Stimulated activated CD4-positive, alpha-beta T cell treated with anti-CD3 and anti-CD28 coated beads, Interleukin-2, amount 100 ng/mL, for 24 hours (primary cell): ENCODE data around the gene GLRB.
"Not testable (repeated sequence)": the region's sequence is repeated elsewhere in the genome, so short reads cannot be mapped to it uniquely, and the experiment has no call there.

ENCODE experiments used
- DNase-seq, 2 donors: peaks; one replicate each; pipeline ENCODE4 v3.0.0-alpha.2; 2020

The GLRB gene

DNA sequence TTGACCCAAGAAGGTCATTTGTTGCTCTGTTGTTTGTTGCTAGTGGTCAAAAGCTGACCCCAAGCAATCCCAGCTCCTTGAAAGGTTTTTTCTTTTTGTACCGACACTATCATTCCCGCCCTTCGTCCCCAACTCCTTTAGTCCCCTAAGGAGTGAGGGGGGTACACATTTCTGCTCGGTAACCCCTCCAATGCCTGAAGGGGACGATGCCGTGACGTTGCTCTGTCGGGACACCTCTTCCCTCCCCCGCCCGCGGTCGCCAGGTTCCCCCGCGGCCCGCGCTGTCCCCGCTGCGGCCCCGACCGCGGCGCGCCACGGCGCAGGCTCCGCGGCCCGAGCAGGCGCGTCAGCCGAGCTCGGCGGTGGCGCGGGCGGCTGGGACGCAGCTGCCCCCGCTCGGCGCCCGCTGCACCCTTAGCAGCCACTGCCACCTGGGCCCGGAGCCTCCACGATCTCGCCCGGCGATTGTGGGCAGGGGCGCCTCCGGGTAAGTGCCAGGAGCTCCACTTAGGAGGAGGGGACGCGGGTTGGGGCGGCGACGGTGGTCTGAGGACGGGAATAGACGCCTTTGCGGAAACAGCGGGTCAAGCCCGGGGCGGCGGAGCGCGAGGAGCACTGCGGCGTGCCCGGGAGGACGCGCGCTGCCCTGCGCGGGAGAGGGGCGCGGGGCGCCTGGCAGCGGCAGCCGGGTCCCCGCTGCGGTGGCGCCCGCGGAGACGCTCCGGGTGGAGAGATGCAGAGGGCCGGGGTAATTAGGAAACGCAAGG, at the start of gene GLRB:
Gene GLRB, plus strand, starts transcription at position 340 of the 767 bp plus-strand sequence. CDS start 1,875 bp downstream, outside the sequence.
- DNase-seq: peak in 1 of 2 donors; percentile 0

DNA sequence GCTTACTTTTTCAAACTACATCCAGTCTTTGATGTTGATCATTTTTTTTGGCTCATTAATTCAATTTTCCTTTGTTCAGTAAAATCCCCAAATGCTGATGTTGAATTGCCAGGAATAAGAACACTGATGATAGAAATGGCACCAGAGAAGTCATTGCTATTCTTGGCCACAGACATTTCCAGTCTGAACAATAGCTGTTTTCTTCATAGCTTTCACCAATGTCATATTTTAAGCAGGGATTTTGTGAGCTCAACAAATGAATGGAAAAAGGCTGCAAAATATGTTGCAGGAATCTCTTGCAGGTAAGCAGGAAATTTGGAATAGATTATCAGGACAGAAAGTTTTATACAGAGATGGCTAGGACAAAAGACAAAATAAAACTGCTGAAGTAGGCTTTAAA, 40.5 kb upstream of the GLRB start:
- DNase-seq: no peak

DNA sequence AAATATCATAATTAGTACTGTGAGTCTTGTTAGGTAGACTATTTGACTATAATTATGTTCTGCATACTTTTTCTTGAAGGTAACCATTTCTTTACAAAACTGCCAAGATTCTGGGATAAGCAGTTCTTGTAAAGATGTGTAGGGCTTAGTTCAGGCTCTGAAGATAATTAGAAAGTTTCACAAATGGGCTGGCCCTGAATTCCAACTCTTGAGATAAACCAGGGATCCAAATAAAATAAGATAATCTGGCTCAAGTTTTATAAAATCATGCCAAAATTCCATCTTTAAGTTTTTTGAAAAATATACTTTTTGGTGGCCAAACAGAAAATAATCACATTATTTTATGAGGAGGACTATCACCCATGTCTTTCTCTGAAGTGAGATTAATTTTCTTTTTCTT, 35.5 kb upstream of the GLRB start:
- no peak for DNase-seq

DNA sequence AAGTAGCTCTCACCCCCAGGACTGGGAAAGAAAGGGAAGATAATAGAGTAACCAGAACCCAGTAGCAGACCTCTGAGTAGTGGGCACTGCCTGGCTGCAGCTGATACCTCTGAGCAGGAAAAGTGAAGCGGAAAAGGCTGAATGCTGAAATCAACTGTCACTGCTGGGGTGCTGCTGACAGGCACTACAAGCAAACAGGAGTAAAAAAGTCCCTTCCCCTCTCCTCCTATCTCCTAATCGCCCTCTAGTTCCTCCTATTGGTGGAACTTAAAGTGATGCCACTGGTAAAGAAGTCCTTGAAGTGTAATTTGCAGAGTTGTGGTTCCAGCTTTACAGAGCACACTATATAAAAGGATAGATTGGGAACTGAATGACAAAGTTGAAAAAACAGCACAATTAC, 32.8 kb upstream of the GLRB start:
- no peak for DNase-seq

DNA sequence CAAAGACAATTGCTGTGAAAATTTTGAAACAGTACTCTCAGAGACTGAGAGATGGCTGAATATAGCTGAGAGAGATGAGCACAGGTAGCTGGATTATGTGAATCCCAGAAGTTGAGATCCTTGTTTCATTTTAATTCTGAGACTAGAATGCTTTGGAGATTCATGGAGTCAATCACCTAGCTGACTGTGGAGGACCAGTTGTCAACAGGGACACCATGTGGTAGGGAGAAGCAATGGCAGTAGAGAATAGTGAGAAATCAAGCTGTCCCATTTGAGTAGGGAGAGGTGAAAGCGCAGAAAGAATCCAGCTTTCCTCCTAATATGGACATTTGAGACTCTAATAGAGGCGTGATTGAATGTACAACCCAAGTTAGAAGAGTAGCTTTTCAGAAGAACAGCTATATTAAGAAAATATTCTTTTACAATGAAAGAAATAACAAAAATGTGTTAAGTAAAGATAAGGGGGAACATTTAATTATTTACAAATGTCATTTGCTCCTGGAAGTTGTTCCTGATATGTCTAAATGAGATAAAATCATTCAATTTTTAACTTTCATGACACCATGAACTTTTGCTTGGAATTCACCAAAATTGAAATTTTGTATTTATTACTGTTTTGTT, 30.3 kb upstream of the GLRB start:
- DNase-seq: no peak

DNA sequence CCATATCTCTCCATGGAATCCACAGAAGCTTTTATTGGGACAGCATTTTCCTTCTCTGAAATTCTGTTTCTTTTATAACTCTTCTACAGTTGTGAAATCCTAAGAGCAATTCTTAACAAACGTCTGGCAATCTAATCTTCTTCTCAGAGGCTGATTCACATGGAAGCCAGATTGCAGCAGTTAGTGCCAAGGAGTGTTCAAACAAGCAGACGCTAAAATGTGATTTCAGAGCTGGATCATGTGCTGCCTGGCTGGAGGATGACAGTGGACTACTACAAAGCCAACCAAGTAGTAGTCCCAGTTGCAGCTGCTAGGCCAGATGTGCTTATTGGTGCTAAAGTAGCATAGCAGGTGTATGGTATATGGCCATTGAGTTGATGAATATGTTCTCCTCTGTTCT, 27.7 kb upstream of the GLRB start:
- no peak for DNase-seq

DNA sequence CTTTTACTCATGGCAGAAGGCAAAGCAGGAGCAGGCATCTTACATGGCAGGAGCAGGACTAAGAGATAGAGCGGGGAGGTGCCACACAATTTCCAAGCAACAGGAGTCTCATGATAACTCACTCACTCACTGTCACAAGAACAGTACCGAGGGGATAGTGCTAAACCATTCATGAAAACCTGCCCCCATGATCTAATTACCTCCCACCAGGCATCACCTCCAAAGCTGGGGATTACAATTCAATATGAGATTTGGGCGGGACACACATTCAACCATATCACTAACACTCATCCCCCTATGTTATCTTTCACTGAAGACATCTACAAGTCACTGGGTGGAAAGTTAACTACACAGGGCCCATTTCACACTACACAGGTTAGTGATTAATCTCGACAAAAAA, 25.4 kb upstream of the GLRB start:
- DNase-seq: no peak

DNA sequence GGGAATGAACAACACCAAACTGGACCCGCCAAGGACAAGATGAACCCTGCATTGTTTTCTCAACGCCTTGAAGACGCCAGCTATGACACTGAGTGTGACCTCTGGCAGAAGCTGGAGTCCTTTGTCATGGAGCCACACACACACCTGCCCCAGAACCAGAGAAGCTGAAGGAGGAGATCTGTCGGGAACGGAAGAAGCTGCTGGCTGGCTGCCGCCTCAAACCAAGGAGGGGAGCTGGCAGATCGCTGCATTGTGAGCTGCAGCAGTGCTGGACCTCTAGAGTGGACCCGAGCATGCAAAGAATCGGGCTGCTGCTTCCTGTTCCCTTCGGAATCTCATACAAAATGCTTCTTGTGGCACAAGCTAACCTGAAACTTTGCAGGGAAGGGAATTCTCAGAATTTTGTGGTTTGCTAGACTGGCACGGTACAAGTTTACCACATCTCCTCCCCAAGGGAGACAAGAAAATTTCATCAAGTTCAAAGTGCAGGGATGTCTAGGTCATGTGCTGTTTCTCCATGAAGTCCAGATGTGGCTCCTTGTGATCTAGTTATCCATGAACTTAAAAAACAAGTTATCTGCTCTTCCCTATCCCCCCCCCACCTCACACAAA, 23.4 kb upstream of the GLRB start:
- DNase-seq: no peak

DNA sequence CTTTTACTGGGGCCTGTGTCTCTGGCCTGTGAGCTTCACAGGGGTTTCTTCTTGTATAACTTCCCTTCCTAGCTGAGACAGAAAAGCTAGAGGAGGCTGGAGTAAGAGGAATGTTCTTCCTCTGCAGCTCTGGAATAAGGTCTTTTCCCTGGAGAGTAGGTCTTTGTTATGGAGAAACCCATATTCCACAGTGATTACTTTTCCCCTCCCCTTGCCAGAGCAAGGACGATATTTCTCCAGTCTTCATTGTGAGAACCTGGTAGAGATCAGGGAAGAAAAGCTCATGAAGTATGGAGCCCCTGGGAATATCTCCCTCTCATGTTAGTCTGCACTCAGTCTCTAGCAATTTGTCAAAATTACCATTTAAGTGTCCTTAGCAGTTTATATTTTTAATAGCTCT, 18.7 kb upstream of the GLRB start:
- DNase-seq: no peak

DNA sequence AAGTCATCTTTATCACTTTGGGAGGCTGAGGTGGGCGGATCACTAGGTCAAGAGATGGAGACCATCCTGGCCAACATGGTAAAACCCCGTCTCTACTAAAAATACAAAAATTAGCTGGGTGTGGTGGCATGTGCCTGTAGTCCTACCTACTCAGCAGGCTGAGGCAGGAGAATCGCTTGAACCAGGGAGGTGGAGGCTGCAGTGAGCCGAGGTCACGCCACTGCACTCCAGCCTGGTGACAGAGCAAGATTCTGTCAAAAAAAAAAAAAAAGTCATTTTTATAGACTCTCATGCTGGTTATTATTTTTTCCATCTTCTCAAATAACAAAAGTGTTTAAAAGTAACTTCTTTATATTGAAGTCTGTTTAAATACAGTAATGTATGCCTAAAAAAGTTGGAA, 17.1 kb upstream of the GLRB start:
- not testable (repeated sequence) for DNase-seq

DNA sequence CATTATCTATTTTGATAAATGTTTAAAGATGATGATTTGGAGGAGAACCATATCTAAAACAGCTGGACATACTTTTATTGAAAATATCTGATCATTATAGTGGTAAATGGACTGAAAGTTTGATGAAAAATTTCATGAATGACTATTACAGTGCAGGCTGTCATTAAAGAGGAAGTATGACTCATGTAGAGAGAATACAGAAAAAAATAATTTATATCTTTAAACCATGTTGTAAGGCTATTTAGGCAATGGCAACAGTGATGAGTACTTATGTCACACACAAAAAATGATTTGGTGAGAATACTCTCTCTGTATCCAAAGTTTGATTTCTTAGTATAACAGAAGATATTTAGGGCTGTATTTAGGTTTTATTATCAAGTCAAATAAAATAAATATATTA, 3.9 kb upstream of the GLRB start:
- no peak for DNase-seq

DNA sequence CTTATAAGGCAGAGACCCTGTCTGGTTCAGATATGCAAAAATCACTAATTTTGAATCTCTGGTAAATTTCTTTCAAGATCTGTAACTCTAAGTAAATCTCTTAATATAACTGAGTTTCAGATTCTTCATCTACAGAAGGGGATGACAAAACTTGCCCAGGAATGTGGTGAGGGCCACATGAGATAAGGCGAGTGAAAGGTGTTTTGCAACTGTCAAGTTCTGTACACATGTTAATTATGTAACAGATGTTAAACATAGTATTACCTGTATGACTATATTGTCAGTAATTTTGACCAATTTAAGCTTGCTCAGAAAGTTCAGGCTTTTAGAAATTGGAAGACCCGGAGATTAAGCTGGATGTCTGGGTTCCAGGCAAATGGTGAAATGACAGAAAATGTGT, 549 bp upstream of the GLRB start:
- no peak for DNase-seq

DNA sequence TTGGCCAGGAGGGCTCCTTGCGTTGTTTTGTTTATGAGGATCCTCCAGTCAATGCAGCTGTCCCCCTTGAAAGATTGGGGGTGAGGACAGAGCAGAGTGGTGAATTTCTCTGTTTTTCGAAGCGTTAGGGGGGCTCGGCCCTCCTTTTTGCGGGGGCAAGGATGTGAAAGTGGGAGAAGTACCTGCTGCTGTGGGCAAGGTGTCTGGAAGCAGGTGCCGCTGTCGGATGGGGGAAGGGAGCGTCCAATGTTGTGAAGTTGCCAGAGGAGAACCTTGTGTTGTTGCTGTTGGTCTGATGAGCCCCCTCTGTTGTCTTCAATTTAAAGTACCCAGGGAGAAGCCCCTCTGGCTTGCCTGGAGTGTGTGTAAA, 613 bp downstream of the GLRB start:
- no peak for DNase-seq

DNA sequence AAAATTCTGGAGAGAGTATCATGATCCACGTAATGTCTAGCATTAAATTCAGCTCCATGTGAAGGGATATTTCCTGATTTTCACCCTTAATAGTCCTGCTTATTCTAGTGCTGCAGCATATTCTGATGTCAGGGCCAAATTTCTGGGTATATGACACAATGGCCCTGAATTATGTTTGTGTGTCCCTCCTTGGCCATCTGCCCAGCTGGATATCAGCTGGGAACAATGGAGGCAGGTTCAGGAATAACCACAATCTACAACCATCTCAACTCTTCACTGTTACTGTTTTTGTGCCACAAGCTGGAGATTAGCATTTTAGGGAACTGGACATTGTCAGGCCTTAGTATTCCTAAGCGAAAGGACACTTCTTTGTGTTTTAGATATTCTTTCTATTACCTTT, 3.5 kb downstream of the GLRB start:
- DNase-seq: no peak

DNA sequence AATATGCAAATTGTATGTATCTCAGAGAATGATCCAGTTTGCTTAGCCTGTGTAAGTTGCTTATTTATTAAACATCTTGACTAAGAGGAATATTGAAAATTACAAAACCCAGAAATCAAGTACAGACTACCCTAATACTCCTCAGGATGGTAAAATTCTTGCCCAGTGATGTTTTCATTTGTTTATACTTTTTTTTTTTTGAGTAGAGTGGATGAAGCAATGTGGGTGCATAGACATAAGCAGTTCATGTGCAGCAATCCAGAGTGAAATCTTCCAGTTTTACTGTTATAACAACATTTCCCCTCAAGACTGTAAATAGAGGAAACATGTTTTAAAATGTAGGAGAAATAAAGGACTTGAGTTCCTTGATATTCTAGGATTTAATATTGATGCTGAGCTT, 4.7 kb downstream of the GLRB start:
- DNase-seq: no peak

DNA sequence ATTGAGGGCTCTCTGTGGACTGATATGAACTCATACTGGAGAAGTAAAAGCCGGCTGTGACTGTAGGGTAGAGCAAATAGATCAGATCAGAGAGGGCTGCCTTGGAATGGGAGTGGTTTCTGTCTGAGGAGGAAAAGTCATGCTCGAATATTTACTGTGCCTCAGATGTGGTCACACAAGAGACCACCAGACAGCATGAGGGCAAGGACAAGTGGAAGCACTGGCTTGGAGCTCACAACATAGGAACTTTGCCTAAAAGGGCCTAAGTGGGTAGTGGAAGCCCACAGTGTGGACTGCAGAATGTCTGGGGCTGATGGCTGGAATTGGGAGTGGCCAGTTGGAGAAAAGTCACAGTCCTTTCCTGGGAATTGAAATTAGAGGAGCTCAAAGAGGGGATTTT, 19.8 kb downstream of the GLRB start:
- DNase-seq: no peak

DNA sequence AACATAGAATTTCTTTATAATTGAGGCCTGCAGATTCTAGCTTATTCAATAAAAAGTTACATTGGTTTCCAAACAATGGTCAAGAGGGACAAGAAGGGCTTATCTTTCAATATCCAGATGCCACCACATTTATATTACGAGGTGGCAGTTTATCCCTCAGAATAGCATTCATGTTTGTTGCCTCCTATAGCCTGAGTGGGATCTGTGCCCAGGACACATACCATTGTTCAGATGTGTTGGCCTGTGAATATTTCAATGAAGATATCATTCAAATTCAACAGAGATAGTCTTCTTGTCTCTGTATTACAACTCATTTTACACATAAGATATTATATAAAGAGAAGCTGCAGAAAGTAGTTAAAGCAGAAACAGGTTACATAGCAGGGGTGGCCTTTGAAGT, 20.5 kb downstream of the GLRB start:
- no peak for DNase-seq

DNA sequence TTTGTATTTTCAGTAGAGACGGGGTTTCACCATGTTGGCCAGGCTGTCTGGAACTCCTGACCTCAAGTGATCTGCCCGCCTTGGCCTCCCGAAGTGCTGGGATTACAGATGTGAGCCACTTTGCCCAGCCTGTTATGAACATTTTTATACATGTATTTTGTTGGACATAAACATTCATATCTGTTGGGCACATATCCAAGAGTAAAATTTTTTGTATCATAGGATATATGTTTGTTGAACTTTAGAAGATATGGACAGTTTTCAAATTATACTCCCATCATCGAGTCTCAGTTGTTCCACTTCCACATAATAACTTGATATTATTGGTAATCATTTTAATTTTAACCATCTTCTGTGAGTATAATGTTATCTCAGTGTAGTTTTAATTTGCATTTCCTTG, 23.6 kb downstream of the GLRB start:
- DNase-seq: no peak

DNA sequence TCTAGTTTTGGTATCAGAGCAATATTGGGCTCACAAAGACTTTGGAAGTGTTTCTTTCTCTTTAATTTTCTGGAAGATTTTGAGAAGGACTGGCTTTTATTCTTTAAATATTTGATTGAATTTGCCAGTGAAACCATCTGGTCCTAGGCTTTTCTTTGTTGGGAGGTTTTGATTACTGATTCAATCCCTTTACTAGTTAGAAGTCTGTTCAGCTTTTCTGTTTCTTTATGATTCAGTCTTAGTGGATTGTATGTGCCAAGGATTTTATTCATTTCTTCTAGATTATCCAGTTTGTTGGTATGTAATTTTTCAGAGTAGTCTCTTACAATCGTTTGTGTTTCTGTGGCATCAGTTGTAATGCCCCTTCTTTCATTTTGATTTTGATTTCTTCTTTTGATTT, 28.6 kb downstream of the GLRB start:
- no peak for DNase-seq

DNA sequence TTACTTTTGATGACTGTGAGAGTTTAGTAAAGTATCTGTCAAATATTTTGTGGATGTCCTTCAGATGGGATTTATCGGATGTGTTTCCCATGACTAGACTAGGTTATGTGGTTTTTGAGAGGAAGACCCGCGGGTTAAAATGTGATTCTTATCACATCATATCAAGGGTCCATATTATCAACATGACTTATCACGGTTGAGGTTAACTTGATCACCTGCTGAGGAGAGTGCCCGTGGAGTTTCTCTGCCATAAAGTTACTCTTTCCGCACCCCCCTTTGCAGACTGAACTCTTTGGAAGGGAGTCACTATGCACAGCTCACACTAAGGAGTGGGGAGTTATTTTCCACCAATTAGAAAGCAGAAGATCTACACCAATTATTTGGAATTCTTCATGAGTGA, 38.7 kb downstream of the GLRB start:
- no peak for DNase-seq

DNA sequence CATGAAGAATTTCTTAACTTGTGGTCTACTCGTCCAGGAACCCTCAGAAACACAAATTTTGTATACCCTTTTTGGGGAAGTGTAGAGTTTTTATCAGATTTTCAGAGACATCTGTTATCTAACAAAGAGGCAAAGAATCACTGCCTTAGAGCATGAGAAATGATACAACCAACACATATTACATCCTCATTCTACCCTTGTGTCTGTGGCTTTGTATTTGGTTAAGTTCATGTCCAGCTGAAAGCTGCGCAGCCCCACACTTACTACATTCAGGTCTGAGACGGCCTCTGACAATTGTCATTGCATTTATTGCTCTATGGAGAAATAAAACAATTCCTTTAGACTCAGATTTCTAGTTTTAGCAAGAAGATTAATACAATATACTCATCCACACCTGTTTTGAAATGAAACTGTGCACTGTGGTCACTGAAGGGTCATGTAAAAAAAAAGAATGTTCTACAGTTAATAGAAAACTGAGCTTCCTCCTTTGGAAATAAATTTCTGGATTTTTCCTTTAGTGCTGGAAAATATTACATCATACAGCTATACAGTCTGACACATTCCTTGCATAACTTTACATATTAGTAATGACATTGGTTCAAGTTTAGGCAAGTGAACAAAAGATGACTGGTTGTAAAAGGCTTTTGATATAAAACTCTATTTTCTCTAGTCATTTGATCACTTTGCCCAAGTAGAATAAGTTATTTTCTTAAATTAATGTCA, 39.8 kb downstream of the GLRB start:
- no peak for DNase-seq

DNA sequence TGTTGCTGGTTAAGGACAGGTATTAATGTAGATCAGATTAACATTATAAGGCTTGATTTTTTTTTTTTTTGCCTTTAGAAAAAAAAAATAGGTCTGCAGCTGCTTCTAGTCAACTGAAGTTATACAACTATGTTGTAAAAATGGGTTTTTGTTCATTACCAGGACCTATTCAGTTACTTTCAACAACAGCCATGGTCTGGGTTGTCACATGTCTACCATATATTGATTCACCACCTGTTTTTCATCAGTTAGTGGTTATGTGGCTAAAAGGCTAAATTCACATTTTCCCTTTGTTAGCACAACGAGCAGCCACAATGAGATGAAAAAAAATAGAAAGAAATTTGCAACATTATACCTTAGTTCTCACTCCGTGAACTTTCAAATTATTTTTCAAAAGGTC, 45.5 kb downstream of the GLRB start:
- no peak for DNase-seq

DNA sequence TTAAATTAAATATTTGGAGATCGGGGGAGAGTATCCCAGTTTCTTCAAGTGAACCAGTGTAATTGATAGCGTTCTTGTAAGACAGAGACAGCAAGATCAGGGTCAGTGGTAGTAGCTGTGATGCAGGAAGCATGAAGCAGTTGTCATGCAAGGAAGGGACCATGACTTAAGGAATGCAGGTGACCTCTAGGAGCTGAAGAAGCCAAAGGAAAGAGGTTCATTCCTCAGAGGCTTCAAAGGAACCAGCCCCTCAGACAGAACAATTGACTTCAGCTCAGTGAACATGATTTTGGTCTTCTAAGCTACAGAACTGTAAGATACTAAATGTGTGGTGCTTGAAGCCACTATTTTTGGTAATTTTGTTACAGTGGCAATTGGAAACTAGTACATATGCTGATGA, 51.6 kb downstream of the GLRB start:
- no peak for DNase-seq

DNA sequence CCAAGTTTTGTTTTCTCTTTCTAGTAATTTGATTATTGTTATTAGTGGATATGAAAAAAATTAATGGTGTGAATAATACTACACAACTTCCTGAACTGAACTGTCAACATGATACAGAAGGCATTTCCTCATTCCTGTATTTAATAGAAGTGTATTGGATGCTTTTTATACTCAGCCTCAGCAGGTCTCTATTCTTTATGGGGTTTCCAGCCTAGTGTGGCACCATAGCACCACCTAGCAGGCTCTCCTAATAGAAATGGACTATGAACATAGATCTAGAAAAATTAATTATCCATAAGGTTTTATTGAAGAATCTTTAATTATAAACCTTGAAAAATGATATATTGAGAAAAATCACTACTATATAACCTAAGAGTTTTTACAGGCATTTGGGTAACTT, 52.4 kb downstream of the GLRB start:
- DNase-seq: no peak
